OCI-LY7 (cell line): ENCODE results near the gene PCTP. TPM values are rescaled to one million over a fixed set of nuclear protein-coding genes. Genes with fewer than 3 reads are reported as not detected.

Source experiments
- BruUV-seq: library from RNA; stranded (reverse); fragments of 400-500 nt; replicated peaks from 2 replicates; lab custom pipeline; 2021; lab: Mats Ljungman, UMichigan
- CTCF ChIA-PET: fragments of 300-600 bp; sonication (Branson Sonifier 250); formaldehyde crosslinking; loops from one replicate; lab custom pipeline; 2022; ENCODE audit warnings: antibody characterized with exemption; ENCODE audit not compliant: unreplicated experiment; lab: Charles Lee
- POLR2A ChIA-PET: fragments of 300-600 bp; sonication (Branson Sonifier 250); formaldehyde crosslinking; loops from one replicate; lab custom pipeline; 2022; ENCODE audit warnings: antibody characterized with exemption; lab: Charles Lee
- DNase-seq: peaks from one replicate; pipeline ENCODE4 v3.0.0-alpha.2; 2015; ENCODE audit warnings: low spot score
- H2AFZ ChIP-seq: fragments of 200-600 bp; sonication (generic), shearing (Covaris generic); 2 replicates; pipeline ENCODE4 v1.6.1; 2014; ENCODE audit warnings: mild to moderate bottlenecking, antibody characterized with exemption, low read length, moderate library complexity
- H3K27ac ChIP-seq: fragments of 200-600 bp; sonication (generic); 2 replicates; pipeline ENCODE4 v1.5.1; 2014; ENCODE audit warnings: mixed run types, low read depth, mild to moderate bottlenecking, moderate library complexity, low read length, inconsistent platforms; ENCODE audit not compliant: poor library complexity, severe bottlenecking
- H3K36me3 ChIP-seq: fragments of 200-600 bp; sonication (generic); 2 replicates; pipeline ENCODE4 v1.6.1; 2014; ENCODE audit warnings: mild to moderate bottlenecking, antibody characterized with exemption, low read length, moderate library complexity, mixed read lengths; ENCODE audit not compliant: insufficient read depth
- H3K4me1 ChIP-seq: fragments of 200-600 bp; sonication (generic); 2 replicates; pipeline ENCODE4 v1.5.1; 2014; ENCODE audit warnings: mild to moderate bottlenecking, low read length; ENCODE audit not compliant: insufficient read depth, poor library complexity, severe bottlenecking
- H3K4me2 ChIP-seq: fragments of 200-600 bp; sonication (generic); 2 replicates; pipeline ENCODE4 v1.6.1; 2014; ENCODE audit warnings: mild to moderate bottlenecking, low read length
- H3K4me3 ChIP-seq: fragments of 200-600 bp; sonication (generic); 2 replicates; pipeline ENCODE4 v1.5.1; 2014; ENCODE audit warnings: mild to moderate bottlenecking, low read depth, low read length; ENCODE audit not compliant: poor library complexity, severe bottlenecking
- H3K79me2 ChIP-seq: fragments of 200-600 bp; sonication (generic); 2 replicates; pipeline ENCODE4 v1.6.1; 2016; ENCODE audit warnings: low read depth, mild to moderate bottlenecking, low read length, moderate library complexity, mixed read lengths; ENCODE audit not compliant: insufficient read depth
- H3K9me2 ChIP-seq: fragments of 200-600 bp; sonication (generic); 2 replicates; pipeline ENCODE4 v1.6.1; 2016; ENCODE audit warnings: mild to moderate bottlenecking, low read length, mixed read lengths; ENCODE audit not compliant: insufficient read depth
- H3K9me3 ChIP-seq: fragments of 200-600 bp; sonication (generic); 2 replicates; pipeline ENCODE4 v1.6.1; 2014; ENCODE audit warnings: mild to moderate bottlenecking, mixed run types, low read length, mixed read lengths
- H4K20me1 ChIP-seq: fragments of 200-600 bp; sonication (generic); 2 replicates; pipeline ENCODE4 v1.6.1; 2014; ENCODE audit warnings: mild to moderate bottlenecking, antibody characterized with exemption, low read length, moderate library complexity, mixed read lengths; ENCODE audit not compliant: insufficient read depth
- EZH2phosphoT487 ChIP-seq: fragments of 200-600 bp; sonication (generic); IDR thresholded peaks from 2 replicates; pipeline ENCODE4 v1.6.1; 2018; ENCODE audit warnings: low read depth, borderline replicate concordance, mild to moderate bottlenecking, mixed run types, antibody characterized with exemption, low read length, moderate library complexity, mixed read lengths
- intact Hi-C: fragments of 100-400 bp; cut with micrococcal nuclease; formaldehyde crosslinking; loops from one replicate; pipeline ENCODE4 v1.10.0; 2022; ENCODE audit not compliant: unreplicated experiment
- total RNA-seq, 2 experiments: library from RNA; depleted of rRNA in 1 of 2; stranded (reverse); fragments of >200 nt in 1 of 2; shearing (Covaris generic) in 1 of 2; gene quantifications; 2 replicates each; pipeline ENCODE4 v1.2.3, GENCODE V29; 2014 to 2022
- TF ChIP-seq, protein P1 (sequence below): fragments of 200-600 bp; sonication (generic); conservative IDR thresholded peaks from 2 replicates; pipeline ENCODE4 v1.5.1; 2014; ENCODE audit warnings: mild to moderate bottlenecking, antibody characterized with exemption, low read length, moderate library complexity, mixed read lengths

PCTP gene
- total RNA-seq, 2 experiments from 2014 or later, result 6.1 to 9.4 TPM

- intact Hi-C loops, result loop anchor here (10.0 kb wide), 1 partner anchor 324 kb away; the partner anchor contains the start of gene MMD
- TF ChIP-seq EZH2phosphoT487, result no peak
- TF ChIP-seq, protein P1, sequence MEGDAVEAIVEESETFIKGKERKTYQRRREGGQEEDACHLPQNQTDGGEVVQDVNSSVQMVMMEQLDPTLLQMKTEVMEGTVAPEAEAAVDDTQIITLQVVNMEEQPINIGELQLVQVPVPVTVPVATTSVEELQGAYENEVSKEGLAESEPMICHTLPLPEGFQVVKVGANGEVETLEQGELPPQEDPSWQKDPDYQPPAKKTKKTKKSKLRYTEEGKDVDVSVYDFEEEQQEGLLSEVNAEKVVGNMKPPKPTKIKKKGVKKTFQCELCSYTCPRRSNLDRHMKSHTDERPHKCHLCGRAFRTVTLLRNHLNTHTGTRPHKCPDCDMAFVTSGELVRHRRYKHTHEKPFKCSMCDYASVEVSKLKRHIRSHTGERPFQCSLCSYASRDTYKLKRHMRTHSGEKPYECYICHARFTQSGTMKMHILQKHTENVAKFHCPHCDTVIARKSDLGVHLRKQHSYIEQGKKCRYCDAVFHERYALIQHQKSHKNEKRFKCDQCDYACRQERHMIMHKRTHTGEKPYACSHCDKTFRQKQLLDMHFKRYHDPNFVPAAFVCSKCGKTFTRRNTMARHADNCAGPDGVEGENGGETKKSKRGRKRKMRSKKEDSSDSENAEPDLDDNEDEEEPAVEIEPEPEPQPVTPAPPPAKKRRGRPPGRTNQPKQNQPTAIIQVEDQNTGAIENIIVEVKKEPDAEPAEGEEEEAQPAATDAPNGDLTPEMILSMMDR, result no peak
- H3K4me1 ChIP-seq, result peaks cover 6% of the 10 kb centered on the region
- no peaks in the 10 kb centered on the region for H3K9me3 ChIP-seq
- BruUV-seq, result no TSS peak
- H4K20me1 ChIP-seq, result no peaks in the 10 kb centered on the region
- no peak for DNase-seq
- no peaks in the 10 kb centered on the region for H3K79me2 ChIP-seq
- no peaks in the 10 kb centered on the region for H3K9me2 ChIP-seq
- no peak overlapping the region for H2AFZ ChIP-seq
- H3K4me2 ChIP-seq, result no peak overlapping the region
- ChIA-PET POLR2A (interaction anchor here (0.8 kb wide), 1 partner anchor 11 kb away, joined by 3 read pairs; no protein-coding TSS in a partner anchor), CTCF (no interaction called here)
- H3K36me3 ChIP-seq, result no peaks in the 10 kb centered on the region
- no peak overlapping the region for H3K4me3 ChIP-seq
- no peak overlapping the region for H3K27ac ChIP-seq
Measured at GRCh38 chr17:55748841-55749240, 2.0 kb upstream of the PCTP start.

GRCh38 chr17:55749985-55750384 is 866 bp upstream of the PCTP start:
- no peak overlapping the region for H3K4me2 ChIP-seq
- H3K4me3 ChIP-seq, result no peak overlapping the region
- H3K79me2 ChIP-seq, result no peaks in the 10 kb centered on the region
- intact Hi-C loops, result loop anchor here (10.0 kb wide), 1 partner anchor 325 kb away; the partner anchor contains the start of gene MMD
- no peaks in the 10 kb centered on the region for H4K20me1 ChIP-seq
- DNase-seq, result no peak
- H2AFZ ChIP-seq, result no peak overlapping the region
- POLR2A ChIA-PET, result interaction anchor here (0.6 kb wide), 1 partner anchor 396 kb away, joined by 4 read pairs; no protein-coding TSS in a partner anchor
- CTCF ChIA-PET, result no interaction called here
- TF ChIP-seq, protein P1, result no peak
- TF ChIP-seq EZH2phosphoT487, result no peak
- no peak overlapping the region for H3K27ac ChIP-seq
- H3K36me3 ChIP-seq, result no peaks in the 10 kb centered on the region
- H3K9me2 ChIP-seq, result no peaks in the 10 kb centered on the region
- H3K4me1 ChIP-seq, result peaks cover 6% of the 10 kb centered on the region
- H3K9me3 ChIP-seq, result no peaks in the 10 kb centered on the region
- no TSS peak for BruUV-seq

GRCh38 chr17:55751720-55752250 is 934 bp downstream of the PCTP start:
- H3K36me3 ChIP-seq, result no peaks in the 10 kb centered on the region
- H3K4me2 ChIP-seq, result peak overlapping the region; percentile 88
- DNase-seq, result no peak
- no peak for TF ChIP-seq EZH2phosphoT487
- TF ChIP-seq, protein P1, result no peak
- no peak overlapping the region for H3K27ac ChIP-seq
- H3K79me2 ChIP-seq, result no peaks in the 10 kb centered on the region
- peak overlapping the region; percentile 82 for H3K4me3 ChIP-seq
- intact Hi-C loops, result no loop called here
- peak overlapping the region; percentile 98; the same call in 1 of the 2 replicates for H2AFZ ChIP-seq
- no peaks in the 10 kb centered on the region for H4K20me1 ChIP-seq
- H3K4me1 ChIP-seq, result peaks cover 6% of the 10 kb centered on the region
- ChIA-PET CTCF (no interaction called here), POLR2A (no interaction called here)
- H3K9me2 ChIP-seq, result no peaks in the 10 kb centered on the region
- no peaks in the 10 kb centered on the region for H3K9me3 ChIP-seq
- BruUV-seq, result TSS peak; percentile 67
